GM18867 (cell line): ENCODE data around the gene PRKAG2.

Experiments used
- ATAC-seq: cut with Tn5 transposase; IDR thresholded peaks from one replicate; pipeline ENCODE4 v1.9.1; 2021; ENCODE audit warnings: mild to moderate bottlenecking, moderate library complexity; ENCODE audit not compliant: unreplicated experiment

PRKAG2 gene

DNA sequence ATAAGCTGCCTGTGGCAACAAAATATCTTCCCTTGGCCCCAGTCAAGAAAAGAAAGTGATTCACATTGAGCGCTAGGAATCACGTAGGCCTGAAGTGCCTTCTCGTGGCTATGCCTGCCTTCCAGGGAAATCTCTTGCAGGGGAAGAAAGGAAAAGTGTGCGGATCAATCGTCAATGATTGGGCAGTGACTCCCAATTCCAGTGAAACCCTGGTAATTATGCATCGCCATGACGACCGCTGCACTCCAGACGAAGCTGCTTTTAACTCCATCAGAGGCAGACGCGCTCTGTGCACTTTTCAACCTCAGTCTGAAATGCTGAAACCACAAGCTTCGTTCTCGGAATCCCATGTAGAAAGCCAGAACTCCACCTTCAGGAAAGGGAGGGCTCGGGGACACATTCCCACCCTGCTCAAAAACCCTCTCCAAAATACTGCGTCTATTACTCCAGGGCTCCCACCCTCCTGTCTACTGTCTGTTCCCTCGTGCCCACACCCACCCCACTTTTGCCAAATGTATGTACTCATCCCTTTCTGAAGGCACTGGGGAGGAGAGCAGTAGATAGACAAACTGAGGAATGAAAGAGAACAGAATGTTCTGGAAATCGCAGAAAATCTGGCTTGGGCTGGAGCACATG lies 24.2 kb upstream of the PRKAG2 start:
- no peak for ATAC-seq

- no peak for ATAC-seq
Measured at GRCh38 chr7:151900591-151900985, 23.7 kb upstream of the PRKAG2 start.

DNA sequence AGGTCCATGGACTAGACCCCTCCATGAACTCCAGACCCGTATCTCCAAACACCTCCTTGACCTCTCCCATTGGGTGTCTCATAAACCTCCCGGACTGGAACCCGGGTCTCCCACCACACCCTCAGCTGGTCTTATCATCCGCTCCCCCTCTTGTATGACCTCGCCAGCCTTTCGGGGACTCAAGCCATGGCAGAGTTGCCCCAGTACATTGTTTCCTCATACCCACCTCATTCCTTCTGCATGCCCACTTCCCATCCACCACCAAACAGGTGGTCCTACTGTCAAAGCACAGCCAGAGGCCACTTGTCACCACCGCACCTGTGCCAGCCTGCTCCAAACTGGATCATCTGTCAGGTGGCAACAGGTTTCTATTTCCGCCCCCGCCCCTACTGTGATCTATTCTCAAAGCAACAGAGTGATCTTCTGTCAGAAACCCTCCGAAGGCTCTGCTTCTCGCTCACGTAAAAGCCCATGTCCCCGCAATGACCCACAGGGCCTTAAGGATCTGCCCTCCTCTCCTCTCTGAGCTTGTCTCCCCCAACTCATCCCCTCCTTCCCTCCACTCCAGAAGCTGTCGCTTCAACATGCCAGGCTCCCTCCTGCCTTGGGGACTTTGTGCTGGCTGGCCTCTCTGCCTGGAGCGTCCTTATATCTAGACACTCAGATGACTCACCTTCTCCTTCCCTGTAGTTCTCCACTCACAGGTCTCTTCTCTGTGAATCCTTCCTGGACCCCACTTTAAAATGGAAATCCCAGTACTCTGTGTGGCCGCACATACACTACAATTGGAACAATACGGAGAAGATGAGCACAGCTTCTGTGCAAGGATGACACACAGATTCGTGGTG lies 22.8 kb upstream of the PRKAG2 start:
- ATAC-seq = no peak

DNA sequence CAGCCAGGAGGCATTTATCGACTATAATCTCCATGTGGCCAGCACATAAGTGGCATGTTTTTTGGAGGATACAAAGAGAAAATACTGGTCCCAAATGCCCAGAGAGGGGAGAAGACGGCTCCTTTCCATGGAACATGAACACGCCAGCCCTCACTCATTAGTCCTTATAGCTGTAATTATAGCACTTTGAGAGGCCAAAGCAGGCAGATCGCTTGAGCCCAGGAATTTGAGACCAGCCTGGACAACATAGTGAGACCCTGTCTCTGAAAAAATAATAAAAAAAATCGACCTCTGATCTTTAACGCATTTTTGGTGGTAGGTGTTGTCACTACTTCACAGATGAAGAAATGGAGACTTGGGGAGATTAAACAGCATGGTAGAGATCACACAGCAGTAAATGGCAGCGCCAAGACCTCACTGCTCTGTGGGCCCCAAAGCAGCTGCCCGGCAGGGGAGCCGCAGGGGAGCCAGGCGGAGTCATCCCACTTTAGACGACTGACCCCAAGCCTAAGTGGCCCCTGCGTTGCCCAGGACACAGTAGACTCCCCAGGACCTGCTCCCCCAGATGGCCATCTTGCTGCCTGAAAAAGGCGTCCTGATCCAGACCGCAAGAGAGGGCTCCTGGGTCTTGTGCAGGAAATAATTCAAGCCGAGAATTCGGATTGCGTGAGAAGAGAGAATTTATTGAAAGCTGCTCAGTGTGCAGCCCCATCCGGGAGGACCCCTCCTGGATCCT lies 21.2 kb upstream of the PRKAG2 start:
- ATAC-seq = no peak

- no peak for ATAC-seq
Measured at GRCh38 chr7:151897161-151897731, 20.3 kb upstream of the PRKAG2 start.

DNA sequence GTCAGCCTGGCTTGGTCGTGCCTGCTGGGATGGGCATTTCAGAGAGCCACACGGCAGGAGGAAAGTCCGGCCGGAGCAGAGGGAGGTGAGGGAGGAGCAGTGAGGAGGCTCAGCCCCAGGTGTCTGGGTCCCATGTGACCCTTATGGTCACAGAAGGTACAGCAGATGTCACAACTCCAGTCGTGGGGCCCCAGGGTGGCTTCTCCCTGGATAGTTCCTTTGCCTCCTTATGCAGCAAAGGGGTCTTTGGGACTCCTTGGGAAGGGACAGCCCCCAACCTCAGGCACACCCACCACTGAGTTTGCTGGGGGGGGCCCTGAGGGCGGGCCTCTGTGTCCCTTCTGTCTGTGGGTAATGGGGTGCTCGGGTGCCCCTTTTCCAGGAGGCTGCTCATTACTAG lies 19.6 kb upstream of the PRKAG2 start:
- no peak for ATAC-seq

DNA sequence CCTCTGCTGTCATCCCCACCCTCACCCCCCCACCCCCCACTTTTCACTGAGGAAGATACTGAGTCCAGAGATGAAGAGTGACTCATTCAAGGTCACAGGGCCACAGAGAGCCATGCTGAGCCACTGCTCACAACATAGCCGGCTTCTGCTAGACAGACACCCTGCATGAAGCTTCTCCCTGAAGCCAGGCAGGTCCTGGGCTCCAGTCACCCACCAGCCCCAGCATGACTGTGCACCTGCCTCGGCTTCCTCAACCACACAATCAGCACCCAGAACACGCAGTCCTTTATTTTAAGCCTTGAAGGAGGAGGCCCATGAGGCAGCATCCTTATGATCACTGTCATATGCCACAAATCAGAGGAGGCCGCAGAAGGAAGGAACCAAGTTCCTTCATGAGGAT lies 19.2 kb upstream of the PRKAG2 start:
- ATAC-seq = no peak

DNA sequence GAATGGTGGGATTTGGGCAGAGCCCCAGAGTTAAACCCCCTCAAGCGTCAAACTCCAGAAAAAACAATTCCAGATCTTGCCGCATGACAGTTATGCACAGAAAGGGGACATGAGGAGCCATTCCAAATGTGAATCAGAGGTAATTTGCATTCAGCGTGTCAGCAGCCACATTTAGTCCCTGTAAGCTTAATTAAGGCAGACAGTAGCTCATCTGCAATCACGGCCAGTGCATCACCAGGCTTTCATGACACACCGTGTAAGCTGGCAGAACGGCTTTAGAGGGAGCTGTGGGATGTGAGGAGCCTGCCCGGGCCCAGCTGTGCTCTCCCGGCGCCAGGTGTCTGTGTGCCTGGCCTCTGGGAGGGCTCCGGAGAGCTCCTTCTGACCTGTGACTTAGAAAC lies 18.7 kb upstream of the PRKAG2 start:
- ATAC-seq = no peak

DNA sequence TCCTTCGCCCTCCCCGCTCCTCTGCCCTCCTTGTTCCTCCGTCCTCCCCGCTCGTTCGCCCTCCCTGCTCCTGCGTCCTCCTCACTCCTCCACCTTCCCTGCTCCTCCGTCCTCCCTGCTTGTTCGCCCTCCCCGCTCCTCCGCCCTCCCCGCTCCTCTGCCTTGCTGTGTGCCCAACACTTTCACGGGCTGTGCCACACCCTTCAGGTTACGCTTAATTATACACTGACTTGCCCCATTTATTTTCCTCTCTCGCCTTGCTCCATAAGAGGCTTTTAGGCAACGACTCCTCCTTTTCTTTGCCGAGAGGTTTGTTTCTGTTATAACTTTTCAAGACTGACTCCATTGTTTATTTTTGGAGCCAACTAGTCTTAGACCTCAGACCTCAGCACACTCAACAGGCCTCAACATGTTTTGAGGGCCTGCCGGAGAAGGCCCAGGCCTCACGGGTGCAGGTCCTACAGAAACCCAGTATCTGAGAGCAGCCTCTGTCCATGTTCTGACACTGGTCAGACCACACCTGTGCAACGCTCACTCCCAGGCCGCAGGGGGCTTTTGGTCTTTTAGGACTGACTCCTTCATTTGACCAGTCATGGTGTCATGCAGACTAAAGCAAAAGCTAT lies 18.2 kb upstream of the PRKAG2 start:
- no peak for ATAC-seq

GRCh38 chr7:151894111-151895007 lies 17.4 kb upstream of the PRKAG2 start:
- no peak for ATAC-seq

DNA sequence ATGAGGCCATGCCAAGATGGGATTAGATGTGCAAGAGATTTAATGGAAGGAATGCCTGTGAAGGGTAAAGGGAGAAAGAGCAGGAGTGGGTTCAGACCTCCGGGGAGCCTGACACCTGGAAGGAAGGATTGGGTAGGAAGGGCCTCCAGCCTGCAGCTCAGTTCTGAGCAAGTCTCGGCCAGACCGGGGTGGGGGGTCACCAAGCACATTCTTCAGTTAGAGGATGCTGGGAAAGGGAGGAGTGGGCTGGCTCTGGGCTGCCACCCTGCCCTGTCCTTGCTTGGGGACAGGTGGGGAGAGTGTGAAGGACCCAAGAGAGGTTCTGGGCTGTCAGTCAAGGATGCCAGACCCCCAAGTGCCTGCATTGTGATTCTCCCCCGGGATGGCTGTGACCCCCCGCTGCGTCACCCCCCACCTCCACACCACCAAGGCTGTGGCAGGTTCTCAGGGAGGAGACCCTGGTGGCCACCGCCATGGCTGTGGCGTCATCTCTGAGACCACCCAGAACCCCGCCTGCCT lies 16.5 kb upstream of the PRKAG2 start:
- no peak for ATAC-seq

- no peak for ATAC-seq
Measured at GRCh38 chr7:151891753-151892152, 14.8 kb upstream of the PRKAG2 start.

DNA sequence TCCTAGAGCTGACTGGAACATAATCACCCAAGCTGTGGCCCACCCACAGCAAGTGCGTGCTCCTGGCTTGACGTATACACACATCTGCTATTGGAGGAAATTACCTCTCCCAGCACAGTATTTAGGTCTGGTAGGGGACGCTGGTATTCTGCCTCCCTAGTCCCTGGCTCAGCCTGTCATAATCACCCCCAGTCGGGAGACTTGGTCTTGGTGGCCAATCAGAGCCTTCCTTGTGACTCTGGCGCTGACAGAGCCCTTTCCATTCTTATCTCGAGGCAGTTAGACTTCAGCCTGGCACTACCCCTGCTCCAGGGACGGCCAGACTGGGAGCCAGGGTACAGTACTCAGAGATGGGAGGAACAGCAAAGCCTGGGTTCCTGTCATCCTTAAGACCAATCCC lies 14.3 kb upstream of the PRKAG2 start:
- no peak for ATAC-seq

GRCh38 chr7:151890355-151891004 lies 13.6 kb upstream of the PRKAG2 start:
- ATAC-seq = no peak

DNA sequence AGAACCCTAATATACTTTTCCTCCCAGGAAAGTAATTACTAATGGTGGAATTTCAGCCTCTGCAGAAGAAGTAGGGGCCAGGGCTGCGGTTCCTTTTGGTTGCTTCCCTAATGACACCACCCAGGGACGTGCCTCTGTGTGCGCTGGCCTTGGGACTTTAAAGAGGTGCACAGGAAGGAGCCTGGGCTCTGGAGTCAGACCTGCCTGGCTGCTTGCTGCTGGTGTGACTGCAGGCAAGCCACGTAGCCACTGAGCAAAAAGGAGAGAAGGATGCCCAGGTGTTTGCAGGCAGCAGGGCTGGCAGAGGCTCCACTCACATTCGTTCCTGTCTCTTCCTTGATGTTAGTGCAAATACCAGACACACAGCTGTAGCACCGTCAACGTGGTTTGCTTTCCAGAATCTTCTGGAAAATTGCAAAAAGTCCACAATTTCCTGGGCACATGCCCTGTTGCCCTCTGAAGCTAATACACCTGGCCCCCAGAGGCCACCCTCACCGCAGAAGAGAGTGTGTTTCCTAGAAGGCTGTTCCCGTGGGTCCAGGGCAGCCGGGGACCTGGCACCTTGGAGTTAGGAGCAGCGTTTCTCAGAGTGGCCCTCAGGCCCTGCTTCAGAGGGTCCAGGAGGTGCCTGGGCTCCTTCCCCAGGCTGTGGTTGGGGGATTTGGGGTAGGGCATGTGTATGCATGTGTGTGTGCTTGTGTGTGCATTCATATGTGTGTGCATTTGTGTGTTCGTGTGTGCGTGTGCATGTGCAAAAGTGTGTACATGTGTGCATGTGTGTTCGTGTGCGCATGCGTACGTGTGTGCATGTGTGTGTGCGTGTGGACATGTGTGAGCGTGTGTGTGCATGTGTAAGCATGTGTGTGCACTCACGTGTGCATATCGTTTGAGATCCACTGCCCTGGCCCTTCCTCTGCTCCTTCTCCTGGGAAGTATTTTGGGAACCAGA lies 12.8 kb upstream of the PRKAG2 start:
- ATAC-seq = no peak

- ATAC-seq = no peak
Measured at GRCh38 chr7:151888079-151889067, 11.5 kb upstream of the PRKAG2 start.

DNA sequence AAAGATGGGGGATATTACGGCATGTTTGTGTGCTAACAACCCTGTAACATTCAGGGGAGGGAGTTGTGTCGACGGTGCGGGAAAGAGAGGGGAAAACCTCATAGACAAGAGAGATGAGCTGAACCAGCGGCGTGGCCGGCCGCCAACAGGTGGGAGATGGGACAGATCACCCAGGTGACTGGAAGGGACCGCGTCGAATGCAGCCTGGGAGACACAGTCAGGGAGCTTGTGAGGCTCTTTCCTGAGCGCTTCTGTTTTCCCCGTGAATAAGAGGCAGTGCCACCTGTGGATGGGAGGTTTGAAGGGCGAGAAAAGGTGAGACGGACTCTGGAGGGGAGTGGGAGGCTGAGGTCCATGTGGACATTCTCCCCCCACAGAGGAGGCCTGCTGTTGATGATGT lies 9.9 kb upstream of the PRKAG2 start:
- no peak for ATAC-seq
